ENCODE results near the gene EVI5L. TPM values are rescaled to one million over a fixed set of nuclear protein-coding genes. Genes with fewer than 3 reads are reported as not detected.

Gene EVI5L
- 1.3 and 1.7 TPM in 2 replicates for total RNA-seq (2016; rRNA removed; fragmentation: Illumina TruSeq; extraction: Trizol)
- 0.61 and 0.62 TPM in 2 replicates for total RNA-seq (2016; cell fraction: cytosol; rRNA removed; fragmentation: Illumina TruSeq; extraction: Trizol; ENCODE audit: low read depth)
- total RNA-seq (2016; cell fraction: insoluble cytoplasmic fraction; rRNA removed; fragmentation: Illumina TruSeq; extraction: Trizol) = 1.1 and 1.6 TPM in 2 replicates
- total RNA-seq (2016; cell fraction: membrane; rRNA removed; fragmentation: Illumina TruSeq; extraction: Trizol) = 1.6 and 1.7 TPM in 2 replicates
- 1.2 and 1.7 TPM in 2 replicates for total RNA-seq (2016; cell fraction: nucleus; rRNA removed; fragmentation: Illumina TruSeq; extraction: Trizol)
- 2.4 and 3.1 TPM in 2 replicates for polyA plus RNA-seq (2011; rRNA removed)
- polyA plus RNA-seq (2011; cell fraction: cytosol; rRNA removed) = 2.1 and 2.9 TPM in 2 replicates
- 8.0 and 8.2 TPM in 2 replicates for polyA plus RNA-seq (2011; cell fraction: nucleus; rRNA removed)
- polyA plus RNA-seq (2012) = 3.2 TPM in 2 replicates
- 0.58 and 0.84 TPM in 2 replicates for polyA plus RNA-seq (2016; cell fraction: cytosol; fragmentation: Illumina TruSeq; extraction: Trizol; ENCODE audit: low read depth)
- polyA plus RNA-seq (2016; cell fraction: insoluble cytoplasmic fraction; fragmentation: Illumina TruSeq; extraction: Trizol; ENCODE audit: low read depth) = 1.7 and 2.0 TPM in 2 replicates
- 1.4 and 1.6 TPM in 2 replicates for polyA plus RNA-seq (2016; cell fraction: membrane; fragmentation: Illumina TruSeq; extraction: Trizol; ENCODE audit: low read depth)
- polyA plus RNA-seq (2016; cell fraction: nucleus; fragmentation: Illumina TruSeq; extraction: Trizol; ENCODE audit: insufficient read depth, low read depth) = 3.6 and 4.8 TPM in 2 replicates
- 6.3 and 14.8 TPM in 2 replicates for polyA minus RNA-seq (2011; rRNA and poly(A)+ RNA removed; ENCODE audit: low replicate concordance)
- polyA minus RNA-seq (2011; cell fraction: cytosol; rRNA and poly(A)+ RNA removed) = 1.1 and 1.3 TPM in 2 replicates
- 1.9 and 2.9 TPM in 2 replicates for polyA minus RNA-seq (2011; cell fraction: nucleus; rRNA and poly(A)+ RNA removed)
- Bru-seq, nascent RNA = percentile 36 among the genes with signal in this experiment
- BruChase-seq, experiment 1, labeled RNA remaining after a 6-hour chase = percentile 37 among the genes with signal in this experiment
- BruChase-seq, experiment 2, labeled RNA remaining after a 2-hour chase = percentile 33 among the genes with signal in this experiment
- long read RNA-seq, experiment 1, partial matches to known transcripts = 0 of 1 reads
- long read RNA-seq, experiment 1, other reads (novel, unspliced or antisense) = 1 of 1 reads
- long read RNA-seq, experiment 2, partial matches to known transcripts = 4 of 9 reads
- long read RNA-seq, experiment 2, other reads (novel, unspliced or antisense) = 5 of 9 reads

DNA sequence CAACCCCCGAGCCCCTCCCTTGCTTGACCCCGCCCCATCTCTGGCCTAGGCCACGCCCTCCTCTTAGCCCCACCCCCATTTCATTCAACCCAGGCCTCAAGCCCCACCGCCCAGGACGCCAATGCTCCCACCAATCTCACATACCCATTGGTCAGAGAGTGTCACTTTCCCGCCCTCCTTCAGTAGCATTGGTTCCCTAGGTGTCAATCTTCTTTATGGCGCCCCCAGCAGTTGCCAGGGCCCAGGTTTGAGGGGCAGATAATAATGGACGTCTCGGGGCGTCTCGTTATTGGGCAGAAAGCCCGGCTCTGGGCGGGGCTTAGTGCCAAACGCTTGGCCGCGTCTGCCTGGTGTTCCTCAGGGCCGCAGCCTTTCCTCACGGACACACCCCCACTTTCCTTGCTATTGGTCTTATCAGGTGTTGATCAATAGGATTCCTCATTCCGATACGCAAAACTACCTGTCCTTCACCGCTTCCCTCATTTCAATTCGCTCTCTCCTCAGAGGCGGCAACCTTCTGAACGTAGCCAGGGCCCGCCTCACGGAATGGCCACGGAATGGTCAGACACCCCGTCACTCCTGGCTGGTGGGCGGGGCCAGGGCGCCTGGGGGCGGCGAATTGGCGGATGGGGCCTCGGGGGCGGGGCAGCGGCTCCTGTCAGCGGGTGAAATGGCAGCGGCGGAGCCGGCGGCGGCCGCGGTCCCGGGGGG lies at the start of gene EVI5L:
Gene EVI5L, plus strand, starts transcription at position 658 of the 711 bp plus-strand sequence. CDS start 16,325 bp downstream, outside the sequence.
- CTCF ChIA-PET (ENCODE audit: low intra/inter-chr PET ratio, low total read pairs) = no interaction called here
- Histone ChIP-seq H3K4me3 (replicated peaks in 1 of 3; ENCODE audit: insufficient read depth in 1 of 3, low read depth in 2 of 3, low read length in 3 of 3) (peak within 1 kb of the TSS; percentile 57 to 74 (median 73)), H2AFZ (ENCODE audit: low read length) (no peak within 1 kb of the TSS), H3K4me1 (ENCODE audit: insufficient read depth, low read length) (peaks cover 41% of the 10 kb centered on the region), H3K79me2 (ENCODE audit: insufficient read depth, low read length) (no peaks in the 10 kb centered on the region), H4K20me1 (ENCODE audit: insufficient read depth, low read length) (no peaks in the 10 kb centered on the region), H3K9me3 (ENCODE audit: low read length) (no peaks in the 10 kb centered on the region), H3K27me3 (ENCODE audit: control insufficient read depth in 1 of 2, insufficient read depth in 2 of 2, low read length in 2 of 2) (peaks cover 1 to 4% of the 10 kb centered on the region in 2 experiments; a peak in 2 of 5 replicates), H3K36me3 (replicated peaks in 1 of 2; ENCODE audit: control insufficient read depth in 1 of 2, insufficient read depth in 2 of 2, low read length in 2 of 2) (no peaks in the 10 kb centered on the region), H3K4me2 (ENCODE audit: low read depth, low read length) (peak within 1 kb of the TSS; percentile 68), H3K9ac (ENCODE audit: insufficient read depth, low read depth, low read length) (peak within 1 kb of the TSS; percentile 42; the same call in 1 of the 2 replicates), H3K27ac (ENCODE audit: extremely low read length, insufficient read depth, low read length) (no peak within 1 kb of the TSS)
- POLR2A ChIA-PET = no interaction called here
- peak; percentile 98 for FAIRE-seq
- peak; percentile 92 for ATAC-seq
- intact Hi-C loops (cut with micrococcal nuclease; ENCODE audit: unreplicated experiment) (no loop called here), in situ Hi-C loops (cut with HindIII; ENCODE audit: extremely low pct_ligation_motif_present, low pct_unique_long_range_greater_than_20kb) (no loop called here)
- DNase-seq (ENCODE audit: low spot score) = peak; percentile 99
- WGBS (ENCODE audit: low lambda C conversion rate) = 0% methylated on average over 25 of the region's 45 CpGs
- BruUV-seq (replicated peaks) = no TSS peak
- TF ChIP-seq KLF12 (CRISPR knock-in tag; IDR thresholded peaks at IDR 0.05; ENCODE audit: borderline replicate concordance) (no peak; the same call in 1 of the 2 replicates), SAP130 (CRISPR knock-in tag; IDR thresholded peaks at IDR 0.05; ENCODE audit: low read depth) (peak; percentile 52), ZNF501 (CRISPR knock-in tag; IDR thresholded peaks at IDR 0.05) (peak; percentile 65; the same call in 1 of the 2 replicates), SSRP1 (CRISPR knock-in tag; IDR thresholded peaks at IDR 0.05) (no peak), XRCC5 (optimal IDR thresholded peaks at IDR 0.05; ENCODE audit: low read length) (peak; percentile 52), ZFY (CRISPR knock-in tag; IDR thresholded peaks at IDR 0.05) (peak; percentile 51; the same call in 1 of the 2 replicates), MIER3 (CRISPR knock-in tag; IDR thresholded peaks at IDR 0.05; ENCODE audit: borderline replicate concordance) (peak; percentile 52; the same call in 1 of the 2 replicates)
- TF ChIP-seq, protein P1, sequence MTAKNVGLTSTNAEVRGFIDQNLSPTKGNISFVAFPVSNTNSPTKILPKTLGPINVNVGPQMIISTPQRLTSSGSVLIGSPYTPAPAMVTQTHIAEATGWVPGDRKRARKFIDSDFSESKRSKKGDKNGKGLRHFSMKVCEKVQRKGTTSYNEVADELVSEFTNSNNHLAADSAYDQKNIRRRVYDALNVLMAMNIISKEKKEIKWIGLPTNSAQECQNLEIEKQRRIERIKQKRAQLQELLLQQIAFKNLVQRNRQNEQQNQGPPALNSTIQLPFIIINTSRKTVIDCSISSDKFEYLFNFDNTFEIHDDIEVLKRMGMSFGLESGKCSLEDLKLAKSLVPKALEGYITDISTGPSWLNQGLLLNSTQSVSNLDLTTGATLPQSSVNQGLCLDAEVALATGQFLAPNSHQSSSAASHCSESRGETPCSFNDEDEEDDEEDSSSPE (CRISPR knock-in tag; IDR thresholded peaks at IDR 0.05) = peak; percentile 76
- TF ChIP-seq, protein P2, sequence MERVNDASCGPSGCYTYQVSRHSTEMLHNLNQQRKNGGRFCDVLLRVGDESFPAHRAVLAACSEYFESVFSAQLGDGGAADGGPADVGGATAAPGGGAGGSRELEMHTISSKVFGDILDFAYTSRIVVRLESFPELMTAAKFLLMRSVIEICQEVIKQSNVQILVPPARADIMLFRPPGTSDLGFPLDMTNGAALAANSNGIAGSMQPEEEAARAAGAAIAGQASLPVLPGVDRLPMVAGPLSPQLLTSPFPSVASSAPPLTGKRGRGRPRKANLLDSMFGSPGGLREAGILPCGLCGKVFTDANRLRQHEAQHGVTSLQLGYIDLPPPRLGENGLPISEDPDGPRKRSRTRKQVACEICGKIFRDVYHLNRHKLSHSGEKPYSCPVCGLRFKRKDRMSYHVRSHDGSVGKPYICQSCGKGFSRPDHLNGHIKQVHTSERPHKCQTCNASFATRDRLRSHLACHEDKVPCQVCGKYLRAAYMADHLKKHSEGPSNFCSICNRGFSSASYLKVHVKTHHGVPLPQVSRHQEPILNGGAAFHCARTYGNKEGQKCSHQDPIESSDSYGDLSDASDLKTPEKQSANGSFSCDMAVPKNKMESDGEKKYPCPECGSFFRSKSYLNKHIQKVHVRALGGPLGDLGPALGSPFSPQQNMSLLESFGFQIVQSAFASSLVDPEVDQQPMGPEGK (CRISPR knock-in tag; IDR thresholded peaks at IDR 0.05) = peak; percentile 60; the same call in 1 of the 2 replicates
- TF ChIP-seq, protein P3, sequence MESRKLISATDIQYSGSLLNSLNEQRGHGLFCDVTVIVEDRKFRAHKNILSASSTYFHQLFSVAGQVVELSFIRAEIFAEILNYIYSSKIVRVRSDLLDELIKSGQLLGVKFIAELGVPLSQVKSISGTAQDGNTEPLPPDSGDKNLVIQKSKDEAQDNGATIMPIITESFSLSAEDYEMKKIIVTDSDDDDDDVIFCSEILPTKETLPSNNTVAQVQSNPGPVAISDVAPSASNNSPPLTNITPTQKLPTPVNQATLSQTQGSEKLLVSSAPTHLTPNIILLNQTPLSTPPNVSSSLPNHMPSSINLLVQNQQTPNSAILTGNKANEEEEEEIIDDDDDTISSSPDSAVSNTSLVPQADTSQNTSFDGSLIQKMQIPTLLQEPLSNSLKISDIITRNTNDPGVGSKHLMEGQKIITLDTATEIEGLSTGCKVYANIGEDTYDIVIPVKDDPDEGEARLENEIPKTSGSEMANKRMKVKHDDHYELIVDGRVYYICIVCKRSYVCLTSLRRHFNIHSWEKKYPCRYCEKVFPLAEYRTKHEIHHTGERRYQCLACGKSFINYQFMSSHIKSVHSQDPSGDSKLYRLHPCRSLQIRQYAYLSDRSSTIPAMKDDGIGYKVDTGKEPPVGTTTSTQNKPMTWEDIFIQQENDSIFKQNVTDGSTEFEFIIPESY (CRISPR knock-in tag; IDR thresholded peaks at IDR 0.05) = no peak
- TF ChIP-seq, protein P4, sequence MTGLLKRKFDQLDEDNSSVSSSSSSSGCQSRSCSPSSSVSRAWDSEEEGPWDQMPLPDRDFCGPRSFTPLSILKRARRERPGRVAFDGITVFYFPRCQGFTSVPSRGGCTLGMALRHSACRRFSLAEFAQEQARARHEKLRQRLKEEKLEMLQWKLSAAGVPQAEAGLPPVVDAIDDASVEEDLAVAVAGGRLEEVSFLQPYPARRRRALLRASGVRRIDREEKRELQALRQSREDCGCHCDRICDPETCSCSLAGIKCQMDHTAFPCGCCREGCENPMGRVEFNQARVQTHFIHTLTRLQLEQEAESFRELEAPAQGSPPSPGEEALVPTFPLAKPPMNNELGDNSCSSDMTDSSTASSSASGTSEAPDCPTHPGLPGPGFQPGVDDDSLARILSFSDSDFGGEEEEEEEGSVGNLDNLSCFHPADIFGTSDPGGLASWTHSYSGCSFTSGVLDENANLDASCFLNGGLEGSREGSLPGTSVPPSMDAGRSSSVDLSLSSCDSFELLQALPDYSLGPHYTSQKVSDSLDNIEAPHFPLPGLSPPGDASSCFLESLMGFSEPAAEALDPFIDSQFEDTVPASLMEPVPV (CRISPR knock-in tag; IDR thresholded peaks at IDR 0.05) = no peak
